ENCODE data around the gene RCAN1. TPM values are rescaled to one million over a fixed set of nuclear protein-coding genes. Genes with fewer than 3 reads are reported as not detected.
"Not testable (repeated sequence)": the region's sequence is repeated elsewhere in the genome, so short reads cannot be mapped to it uniquely, and the experiment has no call there.

Gene RCAN1
- total and polyA plus RNA-seq, 2 of the 8 experiments (the other 6 are each of a cell fraction or from before 2014, with no cell fraction given), result 1.7 to 6.4 TPM

- H3K79me1 ChIP-seq (ENCODE audit: low read depth, low read length); H2BK120ac ChIP-seq (replicated peaks; ENCODE audit: low read depth, low read length); H3K23ac ChIP-seq (ENCODE audit: insufficient read length); H3K4ac ChIP-seq (replicated peaks; ENCODE audit: insufficient read length, low read depth, low read length); POLR2A ChIA-PET (ENCODE audit: partially characterized antibody); FAIRE-seq; H4K91ac ChIP-seq (replicated peaks; ENCODE audit: insufficient read length, low read length); H4K20me1 ChIP-seq (replicated peaks in 1 of 2; ENCODE audit: control insufficient read depth in 1 of 2, insufficient read depth in 2 of 2, low read length in 2 of 2); H3K27ac ChIP-seq (ENCODE audit: low read depth, low read length); H2BK20ac ChIP-seq (ENCODE audit: low read length); H3K14ac ChIP-seq (ENCODE audit: insufficient read length); H3K27me3 ChIP-seq (replicated peaks in 1 of 4; ENCODE audit: control insufficient read depth in 3 of 4, extremely low read depth in 1 of 4, insufficient read depth in 3 of 4, low read length in 3 of 4); H3K4me3 ChIP-seq (ENCODE audit: extremely low read depth in 1 of 4, insufficient read depth in 2 of 4, low read depth in 3 of 4, low read length in 4 of 4); H3K36me3 ChIP-seq (ENCODE audit: control insufficient read depth in 2 of 4, insufficient read depth in 4 of 4, low read length in 3 of 4); H3K79me2 ChIP-seq (ENCODE audit: control insufficient read depth in 1 of 2, insufficient read depth in 2 of 2, low read length in 2 of 2); H3K4me1 ChIP-seq (replicated peaks in 1 of 4; ENCODE audit: control insufficient read depth in 3 of 4, insufficient read depth in 4 of 4, low read length in 3 of 4); H3K56ac ChIP-seq (replicated peaks; ENCODE audit: insufficient read length, low read depth, low read length); H2AFZ ChIP-seq (ENCODE audit: low read length); H2BK5ac ChIP-seq (ENCODE audit: low read depth, low read length); H3K4me2 ChIP-seq (ENCODE audit: insufficient read depth in 1 of 2, low read depth in 2 of 2, low read length in 2 of 2); H4K5ac ChIP-seq (ENCODE audit: insufficient read length, low read depth, low read length); H4K8ac ChIP-seq (ENCODE audit: extremely low read depth, insufficient read depth, low read length); H2BK15ac ChIP-seq (ENCODE audit: low read length); H3K18ac ChIP-seq (ENCODE audit: extremely low read depth, low read length); H2AK5ac ChIP-seq (ENCODE audit: low read depth, low read length); H2BK12ac ChIP-seq (ENCODE audit: low read depth, low read length); H3K23me2 ChIP-seq (ENCODE audit: low read depth, low read length); H3K9ac ChIP-seq (replicated peaks in 1 of 4; ENCODE audit: extremely low read depth in 1 of 4, low read depth in 3 of 4, low read length in 3 of 4); H3K9me3 ChIP-seq (ENCODE audit: insufficient read depth in 2 of 2, low read depth in 1 of 2, low read length in 1 of 2): not testable (repeated sequence)
- WGBS, 2 experiments (ENCODE audit: extremely low coverage in 1 of 2, insufficient coverage in 1 of 2, insufficient read length in 1 of 2, insufficient replicate concordance in 2 of 2, low coverage in 1 of 2, low lambda C conversion rate in 2 of 2, missing lambda C conversion rate in 1 of 2), result 92% methylated on average over 5 of the region's 5 CpGs; no CpG with 5 or more reads in 1 of the 2 experiments
- DNase-seq (ENCODE audit: low read depth in 1 of 2, low spot score in 2 of 2), result peak in 1 of 2 experiments; percentile 17
- CTCF ChIA-PET (ENCODE audit: partially characterized antibody), result interaction anchor here (1.2 to 7.7 kb wide), 5 partner anchors 13 to 98 kb away, joined by 3 to 131 read pairs (median 34); partner anchors contain the start of gene KCNE1
Measured at GRCh38 chr21:34604956-34605355, 10.0 kb downstream of the RCAN1 start.
